GM19193 (cell line): Measurements from ENCODE around the gene SQSTM1.

Experiments
- POLR2A ChIP-seq: IDR thresholded peaks from 4 replicates; pipeline ENCODE4 v1.6.1; 2011; ENCODE audit not compliant: insufficient read depth, insufficient read length; ENCODE audit errors: extremely low read depth

SQSTM1 gene

GRCh38 chr5:179820483-179821297 lies at the start of gene SQSTM1:
Gene SQSTM1, plus strand, starts transcription at chr5:179820905. Its CDS starts 32 bp downstream, at chr5:179820937.
- TF ChIP-seq POLR2A: peak; percentile 99

- no peak for TF ChIP-seq POLR2A
Observed at GRCh38 chr5:179771311-179771895, 49.3 kb upstream of the SQSTM1 start.

GRCh38 chr5:179772351-179772750 lies 48.4 kb upstream of the SQSTM1 start:
- no peak for TF ChIP-seq POLR2A

- no peak for TF ChIP-seq POLR2A
Observed at GRCh38 chr5:179773686-179774040, 47.0 kb upstream of the SQSTM1 start.

GRCh38 chr5:179774442-179774841 lies 46.3 kb upstream of the SQSTM1 start:
- TF ChIP-seq POLR2A: no peak

GRCh38 chr5:179776411-179776938 lies 44.2 kb upstream of the SQSTM1 start:
- no peak for TF ChIP-seq POLR2A

- no peak for TF ChIP-seq POLR2A
Observed at GRCh38 chr5:179777456-179777855, 43.2 kb upstream of the SQSTM1 start.

- no peak for TF ChIP-seq POLR2A
Observed at GRCh38 chr5:179777909-179778308, 42.8 kb upstream of the SQSTM1 start.

- TF ChIP-seq POLR2A: no peak
Observed at GRCh38 chr5:179778591-179778990, 42.1 kb upstream of the SQSTM1 start.

GRCh38 chr5:179779826-179780225 lies 40.9 kb upstream of the SQSTM1 start:
- TF ChIP-seq POLR2A: no peak

GRCh38 chr5:179780362-179780761 lies 40.3 kb upstream of the SQSTM1 start:
- no peak for TF ChIP-seq POLR2A

GRCh38 chr5:179781846-179782245 lies 38.9 kb upstream of the SQSTM1 start:
- TF ChIP-seq POLR2A: no peak

GRCh38 chr5:179783128-179783527 lies 37.6 kb upstream of the SQSTM1 start:
- no peak for TF ChIP-seq POLR2A

- no peak for TF ChIP-seq POLR2A
Observed at GRCh38 chr5:179786861-179787260, 33.8 kb upstream of the SQSTM1 start.

GRCh38 chr5:179788193-179788854 lies 32.4 kb upstream of the SQSTM1 start:
- TF ChIP-seq POLR2A: no peak
